HT1080 (cell line): ENCODE data around the gene ZNF692. TPM values are rescaled to one million over a fixed set of nuclear protein-coding genes. Genes with fewer than 3 reads are reported as not detected.
"Not testable (repeated sequence)": the region's sequence is repeated elsewhere in the genome, so short reads cannot be mapped to it uniquely, and the experiment has no call there.

Source experiments
- DNase-seq: peaks from one replicate; pipeline ENCODE4 v3.0.0-alpha.2; 2015; ENCODE audit warnings: low read depth
- small RNA-seq: library from RNA; depleted of rRNA; stranded (forward); fragments of <200 nt; gene quantifications from one replicate; pipeline ENCODE3, GENCODE V24; 2014
- total RNA-seq: library from RNA; depleted of rRNA; stranded (reverse); fragments of >200 nt; shearing (Covaris generic); gene quantifications from 2 replicates; pipeline ENCODE4 v1.2.3, GENCODE V29; 2014; rRNA removed

The ZNF692 gene
- total RNA-seq, 1 experiment from 2014 or later: 23.5 TPM

- no peak for DNase-seq
Observed at GRCh38 chr1:248810000-248810726, 48.7 kb downstream of the ZNF692 start.

- no peak for DNase-seq
Observed at GRCh38 chr1:248808876-248809275, 50.0 kb downstream of the ZNF692 start.

- DNase-seq: peak; percentile 32
Observed at GRCh38 chr1:248807067-248807737, 51.7 kb downstream of the ZNF692 start.

- DNase-seq: no peak
Observed at GRCh38 chr1:248805876-248806275, 53.0 kb downstream of the ZNF692 start.

GRCh38 chr1:248804771-248805681, 53.9 kb downstream of the ZNF692 start:
- no peak for DNase-seq

GRCh38 chr1:248803501-248803900, 55.4 kb downstream of the ZNF692 start:
- not testable (repeated sequence) for DNase-seq

- no peak for DNase-seq
Observed at GRCh38 chr1:248802454-248802853, 56.4 kb downstream of the ZNF692 start.

- DNase-seq: no peak
Observed at GRCh38 chr1:248800459-248800858, 58.4 kb downstream of the ZNF692 start.

Small RNA genes lying within 50 kb of the gene (small RNA-seq; reads per million reads assigned to genes)
- gene MIR3124: not detected

Other genes starting within 250 kb of the ZNF692 start
- not detected in 2 replicates for gene OR2T11, start 224.0 kb downstream of the ZNF692 start, total RNA-seq
- gene OR2T35, start 213.8 kb downstream of the ZNF692 start, total RNA-seq: not detected in 2 replicates
- not detected in 2 replicates for gene OR2T27, start 203.6 kb downstream of the ZNF692 start, total RNA-seq
- gene OR14I1, start 156.3 kb downstream of the ZNF692 start, total RNA-seq: not detected in 2 replicates
- 2.0 and 3.8 TPM in 2 replicates for gene LYPD8, start 103.3 kb downstream of the ZNF692 start, total RNA-seq
- gene SH3BP5L, start 33.2 kb downstream of the ZNF692 start, total RNA-seq: 29.2 and 36.2 TPM in 2 replicates
- gene ZNF672, start 20.9 kb downstream of the ZNF692 start, total RNA-seq: 27.3 and 28.0 TPM in 2 replicates
- gene PGBD2, start 47.1 kb upstream of the ZNF692 start, total RNA-seq: 5.7 and 7.0 TPM in 2 replicates